ENCODE results near the gene RSPH3. TPM values are rescaled to one million over a fixed set of nuclear protein-coding genes. Genes with fewer than 3 reads are reported as not detected.

Gene RSPH3
- total and polyA plus RNA-seq, 4 donors, result 1.7 to 4.6 (median 3.3) TPM

DNA sequence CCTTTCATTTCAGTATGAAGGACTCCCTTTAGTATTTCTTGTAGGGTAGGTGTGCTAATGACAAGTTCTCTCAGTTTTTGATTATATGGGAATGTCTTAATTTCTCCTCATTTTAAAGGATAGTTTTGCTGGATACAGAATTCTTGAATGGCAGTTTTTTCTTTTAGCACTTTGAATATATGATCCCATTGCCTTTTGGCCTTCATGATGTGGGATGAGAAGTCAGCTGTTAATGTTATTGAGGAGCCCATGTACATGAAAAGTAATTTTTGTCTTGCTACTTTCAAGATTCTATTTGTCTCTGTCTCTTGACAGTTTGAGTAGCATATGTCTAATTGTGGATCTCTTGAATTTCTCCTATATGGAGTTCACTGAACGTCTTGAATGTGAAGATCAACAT lies 30.9 kb downstream of the RSPH3 start (continued):
- TF ChIP-seq, protein P1, sequence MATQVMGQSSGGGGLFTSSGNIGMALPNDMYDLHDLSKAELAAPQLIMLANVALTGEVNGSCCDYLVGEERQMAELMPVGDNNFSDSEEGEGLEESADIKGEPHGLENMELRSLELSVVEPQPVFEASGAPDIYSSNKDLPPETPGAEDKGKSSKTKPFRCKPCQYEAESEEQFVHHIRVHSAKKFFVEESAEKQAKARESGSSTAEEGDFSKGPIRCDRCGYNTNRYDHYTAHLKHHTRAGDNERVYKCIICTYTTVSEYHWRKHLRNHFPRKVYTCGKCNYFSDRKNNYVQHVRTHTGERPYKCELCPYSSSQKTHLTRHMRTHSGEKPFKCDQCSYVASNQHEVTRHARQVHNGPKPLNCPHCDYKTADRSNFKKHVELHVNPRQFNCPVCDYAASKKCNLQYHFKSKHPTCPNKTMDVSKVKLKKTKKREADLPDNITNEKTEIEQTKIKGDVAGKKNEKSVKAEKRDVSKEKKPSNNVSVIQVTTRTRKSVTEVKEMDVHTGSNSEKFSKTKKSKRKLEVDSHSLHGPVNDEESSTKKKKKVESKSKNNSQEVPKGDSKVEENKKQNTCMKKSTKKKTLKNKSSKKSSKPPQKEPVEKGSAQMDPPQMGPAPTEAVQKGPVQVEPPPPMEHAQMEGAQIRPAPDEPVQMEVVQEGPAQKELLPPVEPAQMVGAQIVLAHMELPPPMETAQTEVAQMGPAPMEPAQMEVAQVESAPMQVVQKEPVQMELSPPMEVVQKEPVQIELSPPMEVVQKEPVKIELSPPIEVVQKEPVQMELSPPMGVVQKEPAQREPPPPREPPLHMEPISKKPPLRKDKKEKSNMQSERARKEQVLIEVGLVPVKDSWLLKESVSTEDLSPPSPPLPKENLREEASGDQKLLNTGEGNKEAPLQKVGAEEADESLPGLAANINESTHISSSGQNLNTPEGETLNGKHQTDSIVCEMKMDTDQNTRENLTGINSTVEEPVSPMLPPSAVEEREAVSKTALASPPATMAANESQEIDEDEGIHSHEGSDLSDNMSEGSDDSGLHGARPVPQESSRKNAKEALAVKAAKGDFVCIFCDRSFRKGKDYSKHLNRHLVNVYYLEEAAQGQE (IDR thresholded peaks at IDR 0.05), result no peak
- no peak for TF ChIP-seq EGR1 (IDR thresholded peaks at IDR 0.05; ENCODE audit: low read depth in 2 of 2)
- TF ChIP-seq FOXA2 (IDR thresholded peaks at IDR 0.05), result no peak
- no peak for TF ChIP-seq HNF4A (conservative IDR thresholded peaks at IDR 0.05)
- TF ChIP-seq SP1 (IDR thresholded peaks at IDR 0.05), result no peak
- TF ChIP-seq HNF4G (IDR thresholded peaks at IDR 0.05), result no peak
- TF ChIP-seq TAF1 (conservative IDR thresholded peaks at IDR 0.05), result no peak

DNA sequence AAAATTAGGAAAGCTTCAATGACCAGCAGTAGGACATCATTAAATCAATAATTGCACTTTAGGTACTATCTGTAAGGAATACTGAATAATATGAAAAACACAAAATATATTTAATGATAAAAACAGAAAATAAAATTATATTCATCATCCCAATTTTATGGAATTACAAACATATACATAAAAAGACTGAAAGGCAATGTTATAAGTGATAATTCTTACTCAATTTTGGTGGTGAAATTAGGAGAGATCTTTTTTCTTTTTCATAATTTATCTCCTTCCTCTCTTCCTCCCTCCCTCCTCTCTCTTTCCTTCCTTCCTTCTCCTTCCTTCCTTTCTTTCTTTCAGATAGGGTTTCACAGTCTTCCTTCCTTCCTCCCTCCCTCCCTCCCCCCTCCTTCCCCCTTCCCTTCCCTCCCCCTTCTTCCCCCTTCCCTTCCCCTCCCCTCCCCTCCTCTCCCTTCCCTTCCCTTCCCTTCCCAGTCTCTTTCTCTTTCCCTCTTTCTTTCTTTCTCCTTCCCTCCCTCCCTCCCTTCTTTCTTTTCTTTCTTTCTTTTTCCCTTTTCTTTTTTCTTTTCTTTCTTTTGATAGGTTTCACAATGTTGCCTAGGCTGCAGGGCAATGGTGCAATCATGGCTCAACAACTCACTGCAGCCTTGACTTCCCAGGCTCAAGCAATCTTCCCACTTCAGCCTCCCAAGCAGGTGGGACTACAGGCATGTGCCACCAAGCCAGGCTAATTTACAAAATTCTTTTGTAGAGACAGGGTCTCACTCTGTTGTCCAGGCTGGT lies 36.8 kb downstream of the RSPH3 start:
- Histone ChIP-seq H3K36me3 (ENCODE audit: control insufficient read depth in 4 of 4, insufficient read depth in 3 of 4, low read depth in 1 of 4, low read length in 3 of 4) (peaks cover 0 to 2% (median 0%) of the 10 kb centered on the region in 4 donors), H3K9me3 (ENCODE audit: control insufficient read depth in 4 of 4, low read length in 3 of 4) (no peaks in the 10 kb centered on the region), H3K27me3 (ENCODE audit: control insufficient read depth in 4 of 4, insufficient read depth in 4 of 4, low read length in 3 of 4) (no peaks in the 10 kb centered on the region), H3K9ac (ENCODE audit: low read depth in 1 of 2, low read length in 2 of 2) (no peak overlapping the region), H3K27ac (ENCODE audit: low read depth in 1 of 2, low read length in 2 of 2) (no peak overlapping the region), H3K4me1 (ENCODE audit: control insufficient read depth in 4 of 4, insufficient read depth in 4 of 4, low read length in 3 of 4) (peaks cover 3 to 11% (median 6%) of the 10 kb centered on the region in 4 donors), H3K4me3 (ENCODE audit: low read depth in 1 of 3, low read length in 3 of 3) (no peak overlapping the region)
- TF ChIP-seq HNF4G (IDR thresholded peaks at IDR 0.05), result no peak
- no peak for TF ChIP-seq RAD21 (IDR thresholded peaks at IDR 0.05)
- no peak for TF ChIP-seq YY1 (IDR thresholded peaks at IDR 0.05)
- TF ChIP-seq, protein P2, sequence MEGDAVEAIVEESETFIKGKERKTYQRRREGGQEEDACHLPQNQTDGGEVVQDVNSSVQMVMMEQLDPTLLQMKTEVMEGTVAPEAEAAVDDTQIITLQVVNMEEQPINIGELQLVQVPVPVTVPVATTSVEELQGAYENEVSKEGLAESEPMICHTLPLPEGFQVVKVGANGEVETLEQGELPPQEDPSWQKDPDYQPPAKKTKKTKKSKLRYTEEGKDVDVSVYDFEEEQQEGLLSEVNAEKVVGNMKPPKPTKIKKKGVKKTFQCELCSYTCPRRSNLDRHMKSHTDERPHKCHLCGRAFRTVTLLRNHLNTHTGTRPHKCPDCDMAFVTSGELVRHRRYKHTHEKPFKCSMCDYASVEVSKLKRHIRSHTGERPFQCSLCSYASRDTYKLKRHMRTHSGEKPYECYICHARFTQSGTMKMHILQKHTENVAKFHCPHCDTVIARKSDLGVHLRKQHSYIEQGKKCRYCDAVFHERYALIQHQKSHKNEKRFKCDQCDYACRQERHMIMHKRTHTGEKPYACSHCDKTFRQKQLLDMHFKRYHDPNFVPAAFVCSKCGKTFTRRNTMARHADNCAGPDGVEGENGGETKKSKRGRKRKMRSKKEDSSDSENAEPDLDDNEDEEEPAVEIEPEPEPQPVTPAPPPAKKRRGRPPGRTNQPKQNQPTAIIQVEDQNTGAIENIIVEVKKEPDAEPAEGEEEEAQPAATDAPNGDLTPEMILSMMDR (IDR thresholded peaks at IDR 0.05; ENCODE audit: low read depth, low read length, missing input control), result no peak
- TF ChIP-seq TAF1 (conservative IDR thresholded peaks at IDR 0.05), result no peak
- TF ChIP-seq ZBTB33 (IDR thresholded peaks at IDR 0.05), result no peak
- TF ChIP-seq EGR1 (IDR thresholded peaks at IDR 0.05; ENCODE audit: low read depth in 2 of 2), result no peak
- TF ChIP-seq, protein P1 (IDR thresholded peaks at IDR 0.05), result no peak
- TF ChIP-seq JUND (IDR thresholded peaks at IDR 0.05), result no peak
- no peak for DNase-seq (ENCODE audit: low spot score)

Data from liver (tissue), 9 donors.